HEK293 (cell line): ENCODE measurements around the gene SPIRE2.

Source experiments
- CTCF ChIA-PET: fragments of 350-600 bp; formaldehyde crosslinking; extraction: SDS; loops from one replicate; lab custom pipeline; 2021; ENCODE audit warnings: antibody characterized with exemption; lab: Yijun Ruan, JAX
- POLR2A ChIA-PET: fragments of 300-600 bp; formaldehyde crosslinking; extraction: SDS; loops from one replicate; lab custom pipeline; 2020; ENCODE audit warnings: antibody characterized with exemption, inconsistent platforms; lab: Yijun Ruan, JAX
- H3K27ac ChIP-seq: fragments of 200-500 bp; sonication (Bioruptor generic); 2 replicates; pipeline ENCODE4 v1.5.1; 2014; ENCODE audit warnings: low read depth, low read length, control low read depth, inconsistent platforms; ENCODE audit errors: extremely low read depth
- H3K36me3 ChIP-seq, 2 experiments: fragments of 200-500 bp in 1 of 2; sonication (Bioruptor generic) in 1 of 2; 1 replicate in 1 of 2; 2 replicates in 1 of 2; pipeline ENCODE4 v1.5.1; 2014 to 2017; ENCODE audit warnings: inconsistent platforms in 2 of 2, low read length in 2 of 2; ENCODE audit not compliant: control insufficient read depth in 2 of 2, insufficient read depth in 1 of 2
- H3K4me1 ChIP-seq: fragments of 200-500 bp; sonication (Bioruptor generic); 2 replicates; pipeline ENCODE4 v1.5.1; 2014; ENCODE audit warnings: mild to moderate bottlenecking, low read length, inconsistent platforms; ENCODE audit not compliant: control insufficient read depth, insufficient read depth
- H3K4me3 ChIP-seq: 2 replicates; pipeline ENCODE4 v1.5.1; 2011; ENCODE audit warnings: low read depth, mild to moderate bottlenecking, control low read depth, low read length, moderate library complexity
- H3K9me3 ChIP-seq: fragments of 200-500 bp; sonication (Bioruptor generic); 2 replicates; pipeline ENCODE4 v1.5.1; 2014; ENCODE audit warnings: low read depth, low read length, inconsistent platforms; ENCODE audit not compliant: control insufficient read depth, insufficient read depth
- EGR2 ChIP-seq: fragments of 450-650 bp; formaldehyde crosslinking; IDR thresholded peaks from 2 replicates; pipeline ENCODE4 v1.5.1; 2016; ENCODE audit warnings: low read depth, missing biosample characterization, missing genetic modification characterization
- GLIS1 ChIP-seq: fragments of 450-650 bp; formaldehyde crosslinking; IDR thresholded peaks from 2 replicates; pipeline ENCODE4 v1.5.1; 2016; ENCODE audit warnings: missing biosample characterization, missing genetic modification characterization
- KLF1 ChIP-seq: fragments of 450-650 bp; formaldehyde crosslinking; IDR thresholded peaks from 2 replicates; pipeline ENCODE4 v1.5.1; 2016; ENCODE audit warnings: missing biosample characterization, missing genetic modification characterization
- KLF16 ChIP-seq: fragments of 450-650 bp; formaldehyde crosslinking; IDR thresholded peaks from 2 replicates; pipeline ENCODE4 v1.5.1; 2017; ENCODE audit warnings: missing biosample characterization, missing genetic modification characterization
- KLF8 ChIP-seq: fragments of 450-650 bp; formaldehyde crosslinking; IDR thresholded peaks from 2 replicates; pipeline ENCODE4 v1.5.1; 2016; ENCODE audit warnings: missing biosample characterization, missing genetic modification characterization
- KLF9 ChIP-seq: fragments of 450-650 bp; formaldehyde crosslinking; IDR thresholded peaks from 2 replicates; pipeline ENCODE4 v1.5.1; 2016; ENCODE audit warnings: missing biosample characterization, missing genetic modification characterization, low read depth
- PRDM4 ChIP-seq: fragments of 450-650 bp; formaldehyde crosslinking; IDR thresholded peaks from 2 replicates; pipeline ENCODE4 v1.5.1; 2017; ENCODE audit warnings: missing biosample characterization, missing genetic modification characterization
- SP2 ChIP-seq: fragments of 450-650 bp; formaldehyde crosslinking; IDR thresholded peaks from 2 replicates; pipeline ENCODE4 v1.5.1; 2016; ENCODE audit warnings: missing biosample characterization, missing genetic modification characterization
- SP3 ChIP-seq: fragments of 450-650 bp; formaldehyde crosslinking; IDR thresholded peaks from 2 replicates; pipeline ENCODE4 v1.5.1; 2016; ENCODE audit warnings: missing biosample characterization, missing genetic modification characterization
- ZBTB17 ChIP-seq: fragments of 450-650 bp; formaldehyde crosslinking; IDR thresholded peaks from 2 replicates; pipeline ENCODE4 v1.5.1; 2016; ENCODE audit warnings: missing biosample characterization, missing genetic modification characterization
- ZFHX2 ChIP-seq: fragments of 450-650 bp; formaldehyde crosslinking; conservative IDR thresholded peaks from 2 replicates; pipeline ENCODE4 v1.5.1; 2016; ENCODE audit warnings: missing biosample characterization, missing genetic modification characterization
- ZIC2 ChIP-seq: fragments of 450-650 bp; formaldehyde crosslinking; IDR thresholded peaks from 2 replicates; pipeline ENCODE4 v1.5.1; 2016; ENCODE audit warnings: missing biosample characterization, missing genetic modification characterization
- ZNF335 ChIP-seq: fragments of 450-650 bp; formaldehyde crosslinking; conservative IDR thresholded peaks from 2 replicates; pipeline ENCODE4 v1.5.1; 2016; ENCODE audit warnings: missing biosample characterization, missing genetic modification characterization
- ZNF366 ChIP-seq: fragments of 450-650 bp; formaldehyde crosslinking; conservative IDR thresholded peaks from 2 replicates; pipeline ENCODE4 v1.5.1; 2016; ENCODE audit warnings: missing biosample characterization, missing genetic modification characterization
- ZNF423 ChIP-seq: fragments of 450-650 bp; formaldehyde crosslinking; IDR thresholded peaks from 2 replicates; pipeline ENCODE4 v1.5.1; 2016; ENCODE audit warnings: missing biosample characterization, missing genetic modification characterization
- ZNF501 ChIP-seq: fragments of 450-650 bp; formaldehyde crosslinking; IDR thresholded peaks from 2 replicates; pipeline ENCODE4 v1.5.1; 2016; ENCODE audit warnings: missing biosample characterization, missing genetic modification characterization
- ZNF510 ChIP-seq: fragments of 450-650 bp; formaldehyde crosslinking; IDR thresholded peaks from 2 replicates; pipeline ENCODE4 v1.5.1; 2018; ENCODE audit warnings: mild to moderate bottlenecking, missing genetic modification characterization, missing biosample characterization; ENCODE audit not compliant: insufficient replicate concordance
- ZNF544 ChIP-seq: fragments of 450-650 bp; formaldehyde crosslinking; IDR thresholded peaks from 2 replicates; pipeline ENCODE4 v1.5.0; 2017; ENCODE audit warnings: missing biosample characterization, missing genetic modification characterization
- ZNF660 ChIP-seq: fragments of 450-650 bp; IDR thresholded peaks from 2 replicates; pipeline ENCODE4 v1.5.1; 2018; ENCODE audit warnings: missing biosample characterization, mild to moderate bottlenecking, missing genetic modification characterization
- TF ChIP-seq, protein P1 (sequence below): fragments of 450-650 bp; formaldehyde crosslinking; IDR thresholded peaks from 2 replicates; pipeline ENCODE4 v1.5.1; 2016; ENCODE audit warnings: missing biosample characterization, missing genetic modification characterization
- TF ChIP-seq, protein P2 (sequence below): fragments of 450-650 bp; formaldehyde crosslinking; IDR thresholded peaks from 2 replicates; pipeline ENCODE4 v1.5.1; 2016; ENCODE audit warnings: missing biosample characterization, missing genetic modification characterization
- TF ChIP-seq, protein P3 (sequence below): fragments of 450-650 bp; formaldehyde crosslinking; IDR thresholded peaks from 2 replicates; pipeline ENCODE4 v1.5.1; 2016; ENCODE audit warnings: missing biosample characterization, missing genetic modification characterization

Gene SPIRE2

DNA sequence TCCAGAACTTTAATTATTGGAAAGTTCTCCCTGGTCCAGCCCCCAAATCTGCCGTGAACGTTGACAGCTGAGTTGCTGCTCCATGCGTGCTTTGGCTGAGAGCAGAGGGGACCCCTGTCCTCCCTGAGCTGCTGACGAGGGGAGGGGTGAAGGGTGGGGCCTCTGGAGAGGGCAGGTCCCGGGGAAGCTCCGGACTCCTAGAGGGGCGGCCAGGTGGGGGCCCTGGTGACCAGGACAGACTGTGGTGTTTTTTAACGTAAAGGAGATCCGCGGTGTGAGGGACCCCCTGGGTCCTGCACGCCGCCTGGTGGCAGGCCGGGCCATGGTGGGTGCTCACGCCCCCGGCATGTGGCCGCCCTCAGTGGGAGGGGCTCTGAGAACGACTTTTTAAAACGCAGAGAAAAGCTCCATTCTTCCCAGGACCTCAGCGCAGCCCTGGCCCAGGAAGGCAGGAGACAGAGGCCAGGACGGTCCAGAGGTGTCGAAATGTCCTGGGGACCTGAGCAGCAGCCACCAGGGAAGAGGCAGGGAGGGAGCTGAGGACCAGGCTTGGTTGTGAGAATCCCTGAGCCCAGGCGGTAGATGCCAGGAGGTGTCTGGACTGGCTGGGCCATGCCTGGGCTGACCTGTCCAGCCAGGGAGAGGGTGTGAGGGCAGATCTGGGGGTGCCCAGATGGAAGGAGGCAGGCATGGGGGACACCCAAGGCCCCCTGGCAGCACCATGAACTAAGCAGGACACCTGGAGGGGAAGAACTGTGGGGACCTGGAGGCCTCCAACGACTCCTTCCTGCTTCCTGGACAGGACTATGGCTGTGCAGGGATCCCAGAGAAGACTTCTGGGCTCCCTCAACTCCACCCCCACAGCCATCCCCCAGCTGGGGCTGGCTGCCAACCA, 90.4 kb downstream of the SPIRE2 start, which contains the start of gene MC1R:
Gene MC1R, plus strand, starts transcription at position 410 of the 895 bp plus-strand sequence. Its CDS starts 397 bp downstream, at position 807.
- Histone ChIP-seq H3K4me1 (peaks cover 25% of the 10 kb centered on the region), H3K9me3 (no peaks in the 10 kb centered on the region), H3K36me3 (no peaks in the 10 kb centered on the region), H3K4me3 (peak within 1 kb of the TSS; percentile 26), H3K27ac (peak within 1 kb of the TSS; percentile 56; the same call in 1 of the 2 replicates)
- ChIA-PET POLR2A (interaction anchor here (0.7 to 2.2 kb wide), 3 partner anchors 30 to 102 kb away, joined by 3 to 7 read pairs (median 3); partner anchors contain the start of gene TCF25), CTCF (interaction anchor here (0.6 to 1.7 kb wide), 5 partner anchors 8 to 1800 kb away, joined by 3 to 8 read pairs (median 4); no protein-coding TSS in a partner anchor)
- TF ChIP-seq GLIS1 (tag by site-specific recombination), result peak; percentile 71
- TF ChIP-seq ZIC2 (tag by site-specific recombination), result peak; percentile 6; the same call in 1 of the 2 replicates
- no peak for TF ChIP-seq ZNF544
- peak; percentile 55 for TF ChIP-seq EGR2 (tag by site-specific recombination)
- peak; percentile 54 for TF ChIP-seq ZFHX2
- peak; percentile 74; the same call in 1 of the 2 replicates for TF ChIP-seq KLF16 (tag by site-specific recombination)
- peak; percentile 10; the same call in 1 of the 2 replicates for TF ChIP-seq KLF8
- TF ChIP-seq, protein P1, sequence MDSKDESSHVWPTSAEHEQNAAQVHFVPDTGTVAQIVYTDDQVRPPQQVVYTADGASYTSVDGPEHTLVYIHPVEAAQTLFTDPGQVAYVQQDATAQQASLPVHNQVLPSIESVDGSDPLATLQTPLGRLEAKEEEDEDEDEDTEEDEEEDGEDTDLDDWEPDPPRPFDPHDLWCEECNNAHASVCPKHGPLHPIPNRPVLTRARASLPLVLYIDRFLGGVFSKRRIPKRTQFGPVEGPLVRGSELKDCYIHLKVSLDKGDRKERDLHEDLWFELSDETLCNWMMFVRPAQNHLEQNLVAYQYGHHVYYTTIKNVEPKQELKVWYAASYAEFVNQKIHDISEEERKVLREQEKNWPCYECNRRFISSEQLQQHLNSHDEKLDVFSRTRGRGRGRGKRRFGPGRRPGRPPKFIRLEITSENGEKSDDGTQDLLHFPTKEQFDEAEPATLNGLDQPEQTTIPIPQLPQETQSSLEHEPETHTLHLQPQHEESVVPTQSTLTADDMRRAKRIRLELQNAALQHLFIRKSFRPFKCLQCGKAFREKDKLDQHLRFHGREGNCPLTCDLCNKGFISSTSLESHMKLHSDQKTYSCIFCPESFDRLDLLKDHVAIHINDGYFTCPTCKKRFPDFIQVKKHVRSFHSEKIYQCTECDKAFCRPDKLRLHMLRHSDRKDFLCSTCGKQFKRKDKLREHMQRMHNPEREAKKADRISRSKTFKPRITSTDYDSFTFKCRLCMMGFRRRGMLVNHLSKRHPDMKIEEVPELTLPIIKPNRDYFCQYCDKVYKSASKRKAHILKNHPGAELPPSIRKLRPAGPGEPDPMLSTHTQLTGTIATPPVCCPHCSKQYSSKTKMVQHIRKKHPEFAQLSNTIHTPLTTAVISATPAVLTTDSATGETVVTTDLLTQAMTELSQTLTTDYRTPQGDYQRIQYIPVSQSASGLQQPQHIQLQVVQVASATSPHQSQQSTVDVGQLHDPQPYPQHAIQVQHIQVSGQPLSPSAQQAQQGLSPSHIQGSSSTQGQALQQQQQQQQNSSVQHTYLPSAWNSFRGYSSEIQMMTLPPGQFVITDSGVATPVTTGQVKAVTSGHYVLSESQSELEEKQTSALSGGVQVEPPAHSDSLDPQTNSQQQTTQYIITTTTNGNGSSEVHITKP, result no peak
- peak; percentile 44 for TF ChIP-seq KLF1 (tag by site-specific recombination)
- no peak for TF ChIP-seq ZNF510
- no peak for TF ChIP-seq PRDM4 (tag by site-specific recombination)
- TF ChIP-seq ZNF335 (tag by site-specific recombination), result peak; percentile 82
- TF ChIP-seq, protein P2, sequence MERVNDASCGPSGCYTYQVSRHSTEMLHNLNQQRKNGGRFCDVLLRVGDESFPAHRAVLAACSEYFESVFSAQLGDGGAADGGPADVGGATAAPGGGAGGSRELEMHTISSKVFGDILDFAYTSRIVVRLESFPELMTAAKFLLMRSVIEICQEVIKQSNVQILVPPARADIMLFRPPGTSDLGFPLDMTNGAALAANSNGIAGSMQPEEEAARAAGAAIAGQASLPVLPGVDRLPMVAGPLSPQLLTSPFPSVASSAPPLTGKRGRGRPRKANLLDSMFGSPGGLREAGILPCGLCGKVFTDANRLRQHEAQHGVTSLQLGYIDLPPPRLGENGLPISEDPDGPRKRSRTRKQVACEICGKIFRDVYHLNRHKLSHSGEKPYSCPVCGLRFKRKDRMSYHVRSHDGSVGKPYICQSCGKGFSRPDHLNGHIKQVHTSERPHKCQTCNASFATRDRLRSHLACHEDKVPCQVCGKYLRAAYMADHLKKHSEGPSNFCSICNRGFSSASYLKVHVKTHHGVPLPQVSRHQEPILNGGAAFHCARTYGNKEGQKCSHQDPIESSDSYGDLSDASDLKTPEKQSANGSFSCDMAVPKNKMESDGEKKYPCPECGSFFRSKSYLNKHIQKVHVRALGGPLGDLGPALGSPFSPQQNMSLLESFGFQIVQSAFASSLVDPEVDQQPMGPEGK (tag by site-specific recombination), result peak; percentile 2; the same call in 1 of the 2 replicates
- TF ChIP-seq, protein P3, sequence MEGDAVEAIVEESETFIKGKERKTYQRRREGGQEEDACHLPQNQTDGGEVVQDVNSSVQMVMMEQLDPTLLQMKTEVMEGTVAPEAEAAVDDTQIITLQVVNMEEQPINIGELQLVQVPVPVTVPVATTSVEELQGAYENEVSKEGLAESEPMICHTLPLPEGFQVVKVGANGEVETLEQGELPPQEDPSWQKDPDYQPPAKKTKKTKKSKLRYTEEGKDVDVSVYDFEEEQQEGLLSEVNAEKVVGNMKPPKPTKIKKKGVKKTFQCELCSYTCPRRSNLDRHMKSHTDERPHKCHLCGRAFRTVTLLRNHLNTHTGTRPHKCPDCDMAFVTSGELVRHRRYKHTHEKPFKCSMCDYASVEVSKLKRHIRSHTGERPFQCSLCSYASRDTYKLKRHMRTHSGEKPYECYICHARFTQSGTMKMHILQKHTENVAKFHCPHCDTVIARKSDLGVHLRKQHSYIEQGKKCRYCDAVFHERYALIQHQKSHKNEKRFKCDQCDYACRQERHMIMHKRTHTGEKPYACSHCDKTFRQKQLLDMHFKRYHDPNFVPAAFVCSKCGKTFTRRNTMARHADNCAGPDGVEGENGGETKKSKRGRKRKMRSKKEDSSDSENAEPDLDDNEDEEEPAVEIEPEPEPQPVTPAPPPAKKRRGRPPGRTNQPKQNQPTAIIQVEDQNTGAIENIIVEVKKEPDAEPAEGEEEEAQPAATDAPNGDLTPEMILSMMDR (tag by site-specific recombination), result peak; percentile 86
- TF ChIP-seq ZNF366 (tag by site-specific recombination), result no peak
- TF ChIP-seq ZBTB17 (tag by site-specific recombination), result 0 out of 2 replicates have a peak, but pooled peaks have one; percentile 25
- TF ChIP-seq KLF9, result peak; percentile 82
- 0 out of 2 replicates have a peak, but pooled peaks have one; percentile 12 for TF ChIP-seq ZNF660 (tag by site-specific recombination)
- no peak for TF ChIP-seq ZNF501 (tag by site-specific recombination)
- peak; percentile 68 for TF ChIP-seq SP3 (tag by site-specific recombination)
- peak; percentile 20; the same call in 1 of the 2 replicates for TF ChIP-seq SP2 (tag by site-specific recombination)
- 0 out of 2 replicates have a peak, but pooled peaks have one; percentile 25 for TF ChIP-seq ZNF423
